Raji (cell line): ENCODE measurements around the gene PTPRH.

Experiments
- POLR2A ChIP-seq: IDR thresholded peaks from 2 replicates; pipeline ENCODE4 v1.6.1; 2011; ENCODE audit warnings: low read depth, low read length, control low read depth; ENCODE audit not compliant: insufficient read depth

PTPRH gene

DNA sequence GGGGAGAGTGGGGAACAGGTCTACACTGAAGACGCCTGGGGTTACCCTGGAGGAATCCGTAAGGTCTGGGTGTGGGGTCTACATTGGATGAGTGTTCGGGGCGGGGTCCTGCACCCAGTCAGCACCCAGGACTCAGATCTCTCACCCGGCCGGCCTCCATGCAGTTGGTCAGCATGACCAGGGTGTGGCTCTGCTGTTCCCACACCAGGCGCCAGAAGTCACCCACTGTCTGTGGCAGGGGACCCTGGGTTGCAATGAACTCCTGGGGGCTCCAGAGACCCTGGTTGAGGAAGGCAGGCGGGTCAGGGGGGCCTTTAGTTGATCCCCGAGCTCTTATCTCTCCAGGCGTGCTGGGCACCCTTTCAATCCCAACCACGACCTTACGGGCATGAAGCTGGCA, 23.2 kb downstream of the PTPRH start:
- no peak for TF ChIP-seq POLR2A

DNA sequence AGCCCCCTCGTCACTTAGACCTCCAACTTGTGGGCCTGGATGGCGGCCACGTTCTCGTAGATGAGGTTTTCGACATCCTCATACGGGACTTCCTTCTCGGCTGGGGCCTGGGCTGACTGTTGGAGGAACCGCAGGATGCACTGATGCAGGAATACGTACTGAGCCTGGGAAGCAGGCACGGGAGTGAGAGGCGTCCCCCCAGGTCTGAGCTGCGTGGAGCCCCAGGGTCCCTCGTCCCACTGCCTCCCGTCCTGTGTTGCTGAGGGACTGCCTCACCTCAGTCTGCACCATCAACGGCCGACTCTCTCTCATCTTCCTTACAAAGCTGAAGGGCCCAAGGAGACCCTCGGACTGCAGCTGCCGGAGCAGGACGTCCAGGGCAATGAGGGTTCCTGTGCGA, 27.6 kb downstream of the PTPRH start:
- no peak for TF ChIP-seq POLR2A

- no peak for TF ChIP-seq POLR2A
These were observed 29.5 kb downstream of the PTPRH start, which contains the start of gene SYT5 for GRCh38 chr19:55179606-55180484. Gene SYT5, minus strand, starts transcription at chr19:55180289. Its CDS starts 1,248 bp downstream, at chr19:55179041.

DNA sequence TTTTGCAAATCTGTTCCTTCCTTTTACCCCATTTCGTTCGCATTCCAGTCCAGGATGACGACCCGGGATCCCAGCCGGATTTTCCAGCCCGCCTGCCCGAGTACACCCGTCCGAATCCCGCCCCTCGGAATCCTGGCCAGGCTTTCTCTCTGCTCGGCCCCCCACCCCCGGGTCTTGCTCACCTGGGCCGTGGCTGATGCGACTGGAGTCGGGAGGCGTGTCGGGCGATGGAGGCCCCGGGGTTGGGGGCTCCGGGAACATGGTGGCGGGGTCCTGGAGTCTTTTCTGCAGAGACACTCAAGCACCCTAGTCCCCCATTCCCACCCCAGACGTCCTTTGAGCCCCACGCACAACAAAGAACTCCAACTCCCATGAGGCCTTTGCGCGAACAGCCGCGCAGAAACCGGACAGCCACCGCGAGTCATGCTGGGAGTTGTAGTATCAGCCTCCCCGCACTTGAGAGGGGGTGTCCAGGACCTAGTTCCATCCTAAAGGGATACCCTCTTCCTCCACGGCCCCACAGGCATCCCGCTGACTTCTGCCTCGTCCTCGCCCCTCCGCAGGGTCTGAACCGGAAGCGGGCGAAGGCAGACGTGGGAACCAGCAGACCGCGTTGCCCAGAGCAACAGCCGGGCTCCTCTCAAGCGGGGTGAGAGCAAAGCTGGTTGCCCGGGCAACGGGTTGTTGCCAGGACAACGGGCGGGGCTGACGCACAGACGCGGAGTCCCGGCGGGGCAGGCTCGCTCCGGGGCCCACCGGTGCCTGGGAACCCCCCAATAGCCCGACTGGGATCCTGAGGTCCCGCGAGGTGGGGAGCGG, 30.3 kb downstream of the PTPRH start:
- TF ChIP-seq POLR2A, result 0 out of 2 replicates have a peak, but pooled peaks have one; percentile 33

DNA sequence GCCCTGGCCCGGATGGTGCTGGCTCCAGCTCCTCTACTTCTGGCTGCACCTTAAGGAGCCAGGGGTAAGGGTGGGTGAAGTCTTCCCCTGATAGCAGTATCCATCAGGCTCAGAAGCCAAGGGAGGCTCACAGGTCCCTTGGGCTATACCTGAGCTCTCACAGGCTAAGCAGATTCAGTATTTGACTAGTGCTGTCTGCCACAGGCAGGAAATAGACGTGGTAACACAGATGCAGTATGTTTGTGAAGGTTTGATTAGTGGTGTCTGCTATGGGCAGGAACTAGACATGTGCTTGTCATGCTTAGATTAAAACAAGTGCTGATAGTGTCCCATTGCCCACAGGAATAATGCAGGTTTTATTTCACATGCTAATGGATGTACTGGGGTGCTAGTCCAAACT, 33.2 kb downstream of the PTPRH start:
- 0 out of 2 replicates have a peak, but pooled peaks have one; percentile 34 for TF ChIP-seq POLR2A

DNA sequence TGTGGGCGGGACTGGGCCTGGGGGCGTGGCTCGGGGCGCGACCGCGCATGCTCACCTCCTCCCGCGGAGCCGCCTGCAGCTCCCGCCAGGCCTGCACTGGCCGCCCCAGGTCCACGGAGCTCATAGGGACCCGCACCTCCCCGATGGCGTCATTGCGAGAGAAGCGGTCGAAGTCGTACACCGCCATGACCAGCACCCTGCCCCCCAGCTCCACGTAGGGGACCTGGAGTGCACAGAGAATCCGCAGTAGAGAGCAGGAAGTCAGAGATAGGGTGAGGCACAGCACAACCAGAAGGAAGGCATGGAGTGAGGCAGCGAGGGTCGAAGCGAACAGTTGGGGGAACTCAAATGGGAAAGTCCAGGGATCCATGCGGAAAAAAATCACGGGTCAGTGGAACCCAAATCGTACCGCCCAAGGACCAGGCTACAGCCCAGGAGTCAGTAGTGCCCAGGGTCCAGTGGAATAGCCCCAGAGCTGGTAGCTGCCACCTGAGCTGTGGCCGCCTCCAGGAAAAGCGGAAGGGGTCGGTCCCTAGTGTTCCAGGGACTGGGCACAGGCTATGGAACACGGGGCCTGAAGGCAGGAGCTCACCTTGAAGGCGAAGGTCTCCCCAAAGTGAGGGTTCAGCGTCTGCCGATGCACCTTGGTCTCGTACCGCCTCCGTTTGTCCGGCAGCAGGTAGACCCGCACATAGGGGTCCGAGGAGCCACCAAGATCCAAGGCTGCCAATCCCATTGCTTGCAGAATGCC, 34.0 kb downstream of the PTPRH start:
- TF ChIP-seq POLR2A, result no peak

GRCh38 chr19:55174425-55175116, 34.7 kb downstream of the PTPRH start:
- TF ChIP-seq POLR2A, result no peak

DNA sequence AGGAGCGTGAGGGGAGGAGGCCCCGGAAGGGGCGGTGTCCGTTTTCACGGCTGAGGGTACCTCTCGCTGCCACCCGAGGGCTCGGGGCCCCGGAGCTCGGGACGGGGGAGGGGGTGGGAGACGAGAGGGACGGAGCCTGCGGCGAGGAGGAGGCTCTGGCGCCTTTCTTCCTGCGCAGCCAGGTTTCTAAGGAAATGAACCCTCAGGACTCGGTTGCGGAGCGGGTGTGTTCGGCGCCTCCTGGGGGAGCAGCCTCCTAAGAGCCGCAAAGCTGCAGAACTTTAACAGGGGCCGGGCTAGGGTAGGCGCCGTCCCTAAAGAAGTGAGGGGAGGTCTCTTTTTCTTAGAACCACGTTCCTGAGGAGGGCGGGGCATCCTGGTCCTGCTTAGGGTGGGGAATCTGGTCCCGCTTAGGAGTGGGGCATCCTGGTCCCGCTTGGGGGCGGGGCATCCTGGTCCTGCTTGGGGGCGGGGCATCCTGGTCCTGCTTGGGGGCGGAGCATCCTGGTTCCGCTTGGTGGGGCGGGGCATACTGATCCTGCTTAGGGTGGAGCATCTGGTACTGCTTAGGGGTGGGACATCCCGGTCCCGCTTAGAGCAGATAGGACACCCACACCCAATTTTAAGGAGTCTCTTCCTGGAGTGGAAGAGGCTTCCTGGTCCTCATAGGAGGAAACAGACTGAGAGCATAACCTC, 35.4 kb downstream of the PTPRH start:
- TF ChIP-seq POLR2A, result peak; percentile 46

DNA sequence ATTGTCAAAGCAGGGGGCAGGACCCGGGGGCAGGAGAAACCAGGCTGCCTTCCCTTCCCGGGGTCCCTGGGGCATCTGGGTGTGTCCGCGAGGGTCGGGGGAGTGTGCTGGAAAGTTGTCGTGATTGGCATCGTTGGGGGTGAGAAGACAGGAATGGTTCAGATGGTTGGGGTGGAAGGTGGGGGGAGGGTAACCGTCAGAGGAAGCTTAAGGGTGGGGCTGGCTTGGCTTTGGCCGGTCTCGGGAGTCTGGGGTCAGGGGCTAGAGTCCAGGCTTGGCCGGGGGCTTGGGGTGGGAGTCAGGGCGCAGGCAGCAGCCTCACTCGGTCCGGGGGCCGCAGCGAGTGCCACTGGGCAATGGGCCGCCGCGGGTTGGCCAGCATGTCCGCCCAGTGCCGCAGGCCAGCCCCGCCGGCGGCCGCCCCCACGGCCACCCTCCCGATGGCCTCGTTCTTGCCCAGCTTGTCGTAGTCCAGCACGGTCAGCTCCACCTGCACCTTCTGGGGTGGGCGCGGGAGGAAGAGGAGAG, 36.1 kb downstream of the PTPRH start:
- TF ChIP-seq POLR2A, result no peak

- no peak for TF ChIP-seq POLR2A
These were observed 36.6 kb downstream of the PTPRH start for GRCh38 chr19:55172741-55173140.

- no peak for TF ChIP-seq POLR2A
These were observed 37.9 kb downstream of the PTPRH start for GRCh38 chr19:55171440-55171839.

- TF ChIP-seq POLR2A, result no peak
These were observed 40.2 kb downstream of the PTPRH start for GRCh38 chr19:55169136-55169535.

GRCh38 chr19:55166530-55167268, 42.6 kb downstream of the PTPRH start, which contains the start of gene DNAAF3:
Gene DNAAF3, minus strand, starts transcription at chr19:55166613. Its CDS starts 200 bp downstream, at chr19:55166413.
- TF ChIP-seq POLR2A, result no peak

DNA sequence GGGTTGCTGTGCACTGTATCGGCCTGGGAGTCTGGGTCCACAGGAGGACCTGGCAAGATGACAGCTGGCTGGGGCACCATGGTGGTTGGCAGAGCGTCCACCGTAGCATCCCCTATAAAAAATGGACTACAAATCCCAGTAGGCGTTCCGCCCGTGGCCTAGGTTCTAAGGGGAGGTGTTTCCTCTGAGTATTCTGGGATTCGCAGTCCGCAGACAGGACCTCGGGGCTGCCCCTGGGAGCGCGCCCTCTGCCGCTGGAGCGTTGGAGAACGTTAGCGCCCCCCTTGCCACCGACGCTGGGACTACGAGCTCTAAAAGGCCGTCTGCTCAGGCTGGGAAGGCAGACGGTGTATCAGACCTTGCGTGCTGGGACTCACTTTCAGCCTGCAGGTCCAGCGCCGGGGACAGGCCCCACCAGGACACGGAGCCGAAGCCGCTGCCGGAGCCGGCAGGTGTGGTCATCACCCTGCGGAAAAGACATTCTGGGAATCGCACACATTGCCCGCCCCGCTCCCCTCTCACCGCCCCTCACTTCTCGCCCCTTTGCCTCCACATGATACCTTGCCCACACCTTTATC, 43.3 kb downstream of the PTPRH start:
- TF ChIP-seq POLR2A, result no peak
